ENCODE data around the gene SHISA4. TPM values are rescaled to one million over a fixed set of nuclear protein-coding genes. Genes with fewer than 3 reads are reported as not detected.
"Not testable (repeated sequence)": the region's sequence is repeated elsewhere in the genome, so short reads cannot be mapped to it uniquely, and the experiment has no call there.

Gene SHISA4
- total RNA-seq, 1 experiment from 2014 or later, result 9.9 TPM

DNA sequence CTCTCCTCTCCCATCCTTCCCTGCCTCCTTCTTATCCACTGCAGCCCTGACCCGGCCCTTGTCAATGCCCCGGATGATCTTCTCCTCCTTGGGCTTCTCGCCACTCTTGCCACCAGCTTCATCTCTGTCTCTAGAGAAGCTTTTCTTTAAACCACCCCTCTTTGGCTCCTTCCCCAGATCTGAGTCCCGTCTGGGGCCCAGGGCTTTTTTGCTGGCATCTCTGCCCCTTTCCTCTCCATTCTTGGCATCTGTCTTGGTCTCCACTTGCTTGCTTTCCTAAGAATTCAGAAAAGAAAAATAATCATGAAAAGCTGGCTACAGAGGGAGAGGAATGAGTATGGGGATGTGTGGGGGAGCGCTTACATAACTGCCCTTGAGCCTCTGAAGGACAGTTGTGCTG, 11.8 kb downstream of the SHISA4 start:
- TF ChIP-seq CTCF (IDR thresholded peaks at IDR 0.05; ENCODE audit: unreplicated experiment), result no peak
- H3K4me1 Mint-ChIP-seq (ENCODE audit: low read depth, unreplicated experiment), result peaks cover 10% of the 10 kb centered on the region
- BruUV-seq (replicated peaks), result no TSS peak
- no peak for DNase-seq
- peaks cover 5% of the 10 kb centered on the region for H3K9me3 Mint-ChIP-seq (ENCODE audit: low read depth, unreplicated experiment)
- CTCF ChIA-PET, result interaction anchor here (0.5 kb wide), 1 partner anchor 448 kb away, joined by 3 read pairs; the partner anchor contains the start of gene PPP1R12B
- peaks cover 16% of the 10 kb centered on the region for H3K27me3 Mint-ChIP-seq (ENCODE audit: unreplicated experiment)
- no peak overlapping the region for H3K4me3 Mint-ChIP-seq (ENCODE audit: low read depth, unreplicated experiment)
- no peak overlapping the region for H3K27ac Mint-ChIP-seq (ENCODE audit: unreplicated experiment)
- intact Hi-C loops (cut with micrococcal nuclease; ENCODE audit: unreplicated experiment), result no loop called here
- no peaks in the 10 kb centered on the region for H3K36me3 Mint-ChIP-seq (ENCODE audit: insufficient read depth, unreplicated experiment)

DNA sequence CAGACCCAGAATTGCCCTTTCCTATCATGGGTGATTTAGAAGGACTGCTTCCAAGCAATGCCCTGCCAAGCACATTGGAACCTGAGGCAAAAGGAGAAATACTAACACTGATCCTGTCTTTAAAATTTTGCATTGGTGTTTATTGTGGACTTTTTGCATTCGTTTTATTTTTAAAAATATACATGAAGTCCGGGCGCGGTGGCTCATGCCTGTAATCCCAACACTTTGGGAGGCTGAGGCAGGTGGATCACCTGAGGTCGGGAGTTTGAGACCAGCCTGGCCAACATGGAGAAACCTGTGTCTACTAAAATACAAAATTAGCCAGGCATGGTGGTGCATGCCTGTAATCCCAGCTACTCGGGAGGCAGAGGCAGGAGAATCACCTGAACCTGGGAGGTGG, 12.3 kb downstream of the SHISA4 start:
- CTCF ChIA-PET, result interaction anchor here (0.5 kb wide), 1 partner anchor 447 kb away, joined by 3 read pairs; the partner anchor contains the start of gene PPP1R12B
- H3K4me1 Mint-ChIP-seq (ENCODE audit: low read depth, unreplicated experiment); H3K36me3 Mint-ChIP-seq (ENCODE audit: insufficient read depth, unreplicated experiment); H3K27ac Mint-ChIP-seq (ENCODE audit: unreplicated experiment); DNase-seq; H3K4me3 Mint-ChIP-seq (ENCODE audit: low read depth, unreplicated experiment); intact Hi-C loops (cut with micrococcal nuclease; ENCODE audit: unreplicated experiment); H3K9me3 Mint-ChIP-seq (ENCODE audit: low read depth, unreplicated experiment); BruUV-seq (replicated peaks): not testable (repeated sequence)
- H3K27me3 Mint-ChIP-seq (ENCODE audit: unreplicated experiment), result peaks cover 16% of the 10 kb centered on the region

- Mint-ChIP-seq H3K4me1 (ENCODE audit: low read depth, unreplicated experiment) (no peaks in the 10 kb centered on the region), H3K27me3 (ENCODE audit: unreplicated experiment) (peaks cover 16% of the 10 kb centered on the region), H3K4me3 (ENCODE audit: low read depth, unreplicated experiment) (no peak overlapping the region), H3K36me3 (ENCODE audit: insufficient read depth, unreplicated experiment) (no peaks in the 10 kb centered on the region), H3K27ac (ENCODE audit: unreplicated experiment) (no peak overlapping the region), H3K9me3 (ENCODE audit: low read depth, unreplicated experiment) (peaks cover 5% of the 10 kb centered on the region)
- no TSS peak for BruUV-seq (replicated peaks)
- CTCF ChIA-PET, result interaction anchor here (1.0 kb wide), 1 partner anchor 44 kb away, joined by 4 read pairs; no protein-coding TSS in a partner anchor
- TF ChIP-seq CTCF (IDR thresholded peaks at IDR 0.05; ENCODE audit: unreplicated experiment), result no peak
- no peak for DNase-seq
- intact Hi-C loops (cut with micrococcal nuclease; ENCODE audit: unreplicated experiment), result no loop called here
Measured at GRCh38 chr1:201902198-201902597, 13.5 kb downstream of the SHISA4 start.

- H3K4me1 Mint-ChIP-seq (ENCODE audit: low read depth, unreplicated experiment), result no peaks in the 10 kb centered on the region
- DNase-seq, result no peak
- H3K36me3 Mint-ChIP-seq (ENCODE audit: insufficient read depth, unreplicated experiment), result no peaks in the 10 kb centered on the region
- intact Hi-C loops (cut with micrococcal nuclease; ENCODE audit: unreplicated experiment), result no loop called here
- no peak for TF ChIP-seq CTCF (IDR thresholded peaks at IDR 0.05; ENCODE audit: unreplicated experiment)
- CTCF ChIA-PET, result interaction anchor here (1.0 kb wide), 1 partner anchor 43 kb away, joined by 4 read pairs; no protein-coding TSS in a partner anchor
- no TSS peak for BruUV-seq (replicated peaks)
- no peak overlapping the region for H3K4me3 Mint-ChIP-seq (ENCODE audit: low read depth, unreplicated experiment)
- H3K9me3 Mint-ChIP-seq (ENCODE audit: low read depth, unreplicated experiment), result peaks cover 5% of the 10 kb centered on the region
- peaks cover 17% of the 10 kb centered on the region for H3K27me3 Mint-ChIP-seq (ENCODE audit: unreplicated experiment)
- no peak overlapping the region for H3K27ac Mint-ChIP-seq (ENCODE audit: unreplicated experiment)
Measured at GRCh38 chr1:201903135-201903534, 14.4 kb downstream of the SHISA4 start.

- CTCF ChIA-PET, result no interaction called here
- BruUV-seq (replicated peaks), result no TSS peak
- Mint-ChIP-seq H3K9me3 (ENCODE audit: low read depth, unreplicated experiment) (peaks cover 5% of the 10 kb centered on the region), H3K36me3 (ENCODE audit: insufficient read depth, unreplicated experiment) (no peaks in the 10 kb centered on the region), H3K27me3 (ENCODE audit: unreplicated experiment) (peaks cover 30% of the 10 kb centered on the region), H3K27ac (ENCODE audit: unreplicated experiment) (no peak overlapping the region), H3K4me1 (ENCODE audit: low read depth, unreplicated experiment) (no peaks in the 10 kb centered on the region), H3K4me3 (ENCODE audit: low read depth, unreplicated experiment) (no peak overlapping the region)
- intact Hi-C loops (cut with micrococcal nuclease; ENCODE audit: unreplicated experiment), result no loop called here
- no peak for TF ChIP-seq CTCF (IDR thresholded peaks at IDR 0.05; ENCODE audit: unreplicated experiment)
- DNase-seq, result no peak
Measured at GRCh38 chr1:201904579-201904978, 15.9 kb downstream of the SHISA4 start.
